H1 (cell line): ENCODE data around the gene SULT2B1. TPM values are rescaled to one million over a fixed set of nuclear protein-coding genes. Genes with fewer than 3 reads are reported as not detected.

Experiments used
- CTCF ChIA-PET: fragments of 300-600 bp; sonication (Branson Sonifier 250); formaldehyde crosslinking; loops from one replicate; lab custom pipeline; 2021; ENCODE audit not compliant: partially characterized antibody; lab: Charles Lee
- POLR2A ChIA-PET: fragments of 300-600 bp; sonication (Branson Sonifier 250); formaldehyde crosslinking; loops from one replicate; lab custom pipeline; 2021; ENCODE audit warnings: inconsistent platforms; ENCODE audit not compliant: partially characterized antibody; lab: Charles Lee
- DNase-seq, 2 experiments: peaks; one replicate each; pipeline versions ENCODE4 v3.0.0 to v3.0.0-alpha.2; 2010 to 2022; ENCODE audit warnings: low spot score in 2 of 2, low read depth in 1 of 2, mixed read lengths in 1 of 2
- FAIRE-seq: peaks from 2 replicates; lab custom pipeline; 2011; peaks lifted over from hg19 to GRCh38; lab: Jason Lieb, UNC
- H2AFZ ChIP-seq: 2 replicates; pipeline ENCODE4 v1.8.1; 2012; ENCODE audit warnings: low read length, inconsistent platforms
- H2AK5ac ChIP-seq: 2 replicates; pipeline ENCODE4 v1.6.1; 2013; ENCODE audit warnings: low read depth, low read length
- H2BK120ac ChIP-seq: replicated peaks from 2 replicates; pipeline ENCODE3; 2013; ENCODE audit warnings: low read depth, low read length, inconsistent platforms
- H2BK12ac ChIP-seq: 2 replicates; pipeline ENCODE4 v1.6.1; 2013; ENCODE audit warnings: low read depth, low read length
- H2BK15ac ChIP-seq: 2 replicates; pipeline ENCODE4 v1.6.1; 2013; ENCODE audit warnings: low read length
- H2BK20ac ChIP-seq: 2 replicates; pipeline ENCODE4 v1.6.1; 2013; ENCODE audit warnings: low read length
- H2BK5ac ChIP-seq: 2 replicates; pipeline ENCODE4 v1.6.1; 2013; ENCODE audit warnings: low read depth, low read length
- H3K14ac ChIP-seq: 2 replicates; pipeline ENCODE4 v1.6.1; 2013; ENCODE audit warnings: inconsistent platforms; ENCODE audit not compliant: insufficient read length
- H3K18ac ChIP-seq: 2 replicates; pipeline ENCODE4 v1.6.1; 2013; ENCODE audit warnings: low read length; ENCODE audit errors: extremely low read depth
- H3K23ac ChIP-seq: 2 replicates; pipeline ENCODE4 v1.6.1; 2013; ENCODE audit warnings: inconsistent platforms; ENCODE audit not compliant: insufficient read length
- H3K23me2 ChIP-seq: 2 replicates; pipeline ENCODE4 v1.6.1; 2013; ENCODE audit warnings: low read depth, low read length
- H3K27ac ChIP-seq: 2 replicates; pipeline ENCODE4 v1.6.1; 2011; ENCODE audit warnings: low read depth, low read length, inconsistent platforms
- H3K27me3 ChIP-seq, 4 experiments: replicated peaks in 1 of 4; 1 replicate in 1 of 4; 2 replicates in 3 of 4; pipeline versions ENCODE4 v1.6.1 to v1.8.1; 2011 to 2013; ENCODE audit warnings: low read length in 3 of 4, mild to moderate bottlenecking in 3 of 4, inconsistent platforms in 2 of 4, mixed read lengths in 2 of 4, moderate library complexity in 1 of 4; ENCODE audit not compliant: control insufficient read depth in 3 of 4, insufficient read depth in 3 of 4; ENCODE audit errors: extremely low read depth in 1 of 4
- H3K36me3 ChIP-seq, 4 experiments: 2 replicates each; pipeline versions ENCODE4 v1.6.1 to v1.8.1; 2011 to 2013; ENCODE audit warnings: mild to moderate bottlenecking in 4 of 4, low read length in 3 of 4, moderate library complexity in 2 of 4, control low read depth in 1 of 4, inconsistent platforms in 1 of 4; ENCODE audit not compliant: insufficient read depth in 4 of 4, control insufficient read depth in 2 of 4
- H3K4ac ChIP-seq: replicated peaks from 2 replicates; pipeline ENCODE3; 2013; ENCODE audit warnings: low read length, low read depth, mixed read lengths, inconsistent platforms; ENCODE audit not compliant: insufficient read length
- H3K4me1 ChIP-seq, 4 experiments: replicated peaks in 1 of 4; 1 replicate in 1 of 4; 2 replicates in 3 of 4; pipeline versions ENCODE4 v1.6.1 to v1.8.1; 2011 to 2013; ENCODE audit warnings: low read length in 3 of 4, inconsistent platforms in 2 of 4, mixed read lengths in 1 of 4; ENCODE audit not compliant: insufficient read depth in 4 of 4, control insufficient read depth in 3 of 4
- H3K4me2 ChIP-seq, 2 experiments: 2 replicates each; pipeline versions ENCODE4 v1.6.1 to v1.8.1; 2011 to 2013; ENCODE audit warnings: low read depth in 2 of 2, low read length in 2 of 2, control low read depth in 1 of 2, inconsistent platforms in 1 of 2, mild to moderate bottlenecking in 1 of 2; ENCODE audit not compliant: insufficient read depth in 1 of 2
- H3K4me3 ChIP-seq, 4 experiments: fragments of 200-600, 300-600 bp in 1 of 4; sonication (generic), shearing (Covaris generic), sonication (Bioruptor Twin) in 1 of 4; 2 replicates each; pipeline versions ENCODE4 v1.5.1 to v1.8.1; 2011 to 2016; ENCODE audit warnings: low read length in 4 of 4, low read depth in 3 of 4, control low read depth in 2 of 4, inconsistent platforms in 2 of 4, mild to moderate bottlenecking in 2 of 4, mixed read lengths in 1 of 4, moderate library complexity in 1 of 4; ENCODE audit not compliant: insufficient read depth in 2 of 4; ENCODE audit errors: extremely low read depth in 1 of 4
- H3K56ac ChIP-seq: replicated peaks from 2 replicates; pipeline ENCODE3; 2013; ENCODE audit warnings: low read depth, mild to moderate bottlenecking, mixed read lengths, low read length, inconsistent platforms; ENCODE audit not compliant: insufficient read length
- H3K79me1 ChIP-seq: 2 replicates; pipeline ENCODE4 v1.6.1; 2013; ENCODE audit warnings: low read depth, low read length, control low read depth
- H3K79me2 ChIP-seq, 2 experiments: 2 replicates each; pipeline versions ENCODE4 v1.6.1 to v1.8.1; 2012 to 2013; ENCODE audit warnings: low read length in 2 of 2, mild to moderate bottlenecking in 2 of 2, inconsistent platforms in 1 of 2; ENCODE audit not compliant: insufficient read depth in 2 of 2, control insufficient read depth in 1 of 2
- H3K9ac ChIP-seq, 4 experiments: replicated peaks in 1 of 4; 1 replicate in 1 of 4; 2 replicates in 3 of 4; pipeline versions ENCODE4 v1.6.1 to v1.8.1; 2011 to 2013; ENCODE audit warnings: low read depth in 3 of 4, low read length in 3 of 4, control low read depth in 2 of 4, mild to moderate bottlenecking in 2 of 4, moderate library complexity in 2 of 4, inconsistent platforms in 1 of 4; ENCODE audit errors: extremely low read depth in 1 of 4
- H3K9me3 ChIP-seq, 2 experiments: 2 replicates each; pipeline versions ENCODE4 v1.6.1 to v1.8.1; 2012 to 2013; ENCODE audit warnings: mild to moderate bottlenecking in 2 of 2, moderate library complexity in 2 of 2, control low read depth in 1 of 2, inconsistent platforms in 1 of 2, low read depth in 1 of 2, low read length in 1 of 2, mixed read lengths in 1 of 2; ENCODE audit not compliant: insufficient read depth in 2 of 2
- H4K20me1 ChIP-seq, 2 experiments: replicated peaks in 1 of 2; 2 replicates each; pipeline versions ENCODE3 to v1.8.1; 2011 to 2013; ENCODE audit warnings: inconsistent platforms in 2 of 2, low read length in 2 of 2, mild to moderate bottlenecking in 1 of 2; ENCODE audit not compliant: insufficient read depth in 2 of 2, control insufficient read depth in 1 of 2
- H4K5ac ChIP-seq: 2 replicates; pipeline ENCODE4 v1.6.1; 2013; ENCODE audit warnings: low read length, low read depth, mixed read lengths, inconsistent platforms; ENCODE audit not compliant: insufficient read length
- H4K8ac ChIP-seq: 2 replicates; pipeline ENCODE4 v1.8.0; 2013; ENCODE audit warnings: mild to moderate bottlenecking, moderate library complexity, low read length, inconsistent platforms; ENCODE audit not compliant: insufficient read depth; ENCODE audit errors: extremely low read depth
- H4K91ac ChIP-seq: replicated peaks from 2 replicates; pipeline ENCODE3; 2013; ENCODE audit warnings: low read length, mixed read lengths, inconsistent platforms; ENCODE audit not compliant: insufficient read length
- EZH2 ChIP-seq: fragments of 200-600 bp; sonication (generic); IDR thresholded peaks from 2 replicates; pipeline ENCODE4 v1.7.1; 2012; ENCODE audit warnings: low read depth, mild to moderate bottlenecking, moderate library complexity, low read length, inconsistent platforms; ENCODE audit not compliant: severe bottlenecking
- RAD21 ChIP-seq, 2 experiments: IDR thresholded peaks in 1 of 2; conservative IDR thresholded peaks in 1 of 2; 2 replicates each; pipeline ENCODE4 v1.6.1; 2011; ENCODE audit warnings: low read depth in 2 of 2, low read length in 2 of 2, improper control_type of control experiment in 1 of 2, inconsistent platforms in 1 of 2, mild to moderate bottlenecking in 1 of 2, moderate library complexity in 1 of 2
- WGBS, 2 experiments: shearing (Covaris generic) in 1 of 2; methylation state at CpG; one replicate each; pipeline versions ENCODE4 v1.1.6 to v1.1.7; 2013 to 2015; ENCODE audit warnings: low lambda C conversion rate in 2 of 2, mixed read lengths in 2 of 2, inconsistent platforms in 1 of 2, low coverage in 1 of 2, missing lambda C conversion rate in 1 of 2; ENCODE audit not compliant: insufficient replicate concordance in 2 of 2, insufficient coverage in 1 of 2, insufficient read length in 1 of 2; ENCODE audit errors: extremely low coverage in 1 of 2, missing lambda C conversion rate in 1 of 2; 5-methylcytosine and 5-hydroxymethylcytosine counted together
- polyA plus RNA-seq, 7 experiments: library from polyadenylated mRNA; depleted of rRNA in 3 of 7; stranded (reverse) in 5 of 7; unstranded in 2 of 7; fragments of >200 nt in 5 of 7; fragments of 200-250 nt in 2 of 7; gene quantifications; 1 replicate in 5 of 7; 2 replicates in 1 of 7; 4 replicates in 1 of 7; pipeline versions ENCODE4 v1.2.1 to v1.2.3, GENCODE V29; 2011 to 2013; ENCODE audit warnings: missing spikeins in 2 of 7, mixed read lengths in 2 of 7
- total RNA-seq: library from RNA; stranded (reverse); fragmentation: NEBNext Ultra II Directional; extraction: Animal tissue kit (Norgen Biotek cat#: 25700); gene quantifications from 2 replicates; pipeline ENCODE4 v1.2.1, GENCODE V29; 2021

SULT2B1 gene
- total and polyA plus RNA-seq, 2 of the 8 experiments (the other 6 are each of a cell fraction or from before 2014, with no cell fraction given): 1.5 to 2.6 TPM

- no peaks in the 10 kb centered on the region for H3K36me3 ChIP-seq
- H3K4ac ChIP-seq: no peak overlapping the region
- TF ChIP-seq EZH2 (peak; percentile 14), RAD21 (IDR thresholded peaks at IDR 0.05 in 1 of 2, conservative IDR thresholded peaks at IDR 0.05 in 1 of 2; ENCODE audit: low read depth in 2 of 2, low read length in 2 of 2) (no peak)
- ChIA-PET POLR2A (interaction anchor here (0.8 to 2.0 kb wide), 8 partner anchors 10 to 104 kb away, joined by 3 to 7 read pairs (median 5); partner anchors contain the start of gene SULT2B1), CTCF (interaction anchor here (1.0 to 1.7 kb wide), 2 partner anchors 73 to 75 kb away, joined by 3 to 15 read pairs; no protein-coding TSS in a partner anchor)
- H3K27ac ChIP-seq: no peak overlapping the region
- no peaks in the 10 kb centered on the region for H3K79me2 ChIP-seq
- DNase-seq (no peak), FAIRE-seq (no peak)
- no peak overlapping the region for H3K18ac ChIP-seq
- H3K79me1 ChIP-seq: no peaks in the 10 kb centered on the region
- peak overlapping the region; percentile 77; the same call in 1 of the 2 replicates for H2BK12ac ChIP-seq
- peak overlapping the region; percentile 77 to 91 for H3K4me2 ChIP-seq
- WGBS, 2 experiments: 72% methylated on average over 19 of the region's 19 CpGs; no CpG with 5 or more reads in 1 of the 2 experiments
- peaks cover 0 to 20% (median 10%) of the 10 kb centered on the region in 4 experiments; a peak in 5 of 7 replicates for H3K4me1 ChIP-seq
- H3K23me2 ChIP-seq: peaks cover 25% of the 10 kb centered on the region
- H3K23ac ChIP-seq: no peak overlapping the region
- peaks cover 0 to 12% (median 9%) of the 10 kb centered on the region in 4 experiments; a peak in 4 of 7 replicates for H3K27me3 ChIP-seq
- H2BK20ac ChIP-seq: peak overlapping the region; percentile 73
- peak overlapping the region; percentile 32 for H2BK15ac ChIP-seq
- H3K56ac ChIP-seq: no peak overlapping the region
- peak overlapping the region; percentile 13 for H4K91ac ChIP-seq
- H3K4me3 ChIP-seq: peak overlapping the region in 3 of 4 experiments; percentile 51 to 81 (median 76); a peak in 5 of 8 replicates
- H4K5ac ChIP-seq: no peak overlapping the region
- H4K8ac ChIP-seq: no peak overlapping the region
- H2BK120ac ChIP-seq: no peak overlapping the region
- no peaks in the 10 kb centered on the region for H3K9me3 ChIP-seq
- peaks cover 0 to 4% of the 10 kb centered on the region in 2 experiments for H4K20me1 ChIP-seq
- H2AK5ac ChIP-seq: peak overlapping the region; percentile 91
- no peak overlapping the region for H3K14ac ChIP-seq
- no peak overlapping the region for H2AFZ ChIP-seq
- H3K9ac ChIP-seq: no peak overlapping the region; a peak in 1 of 7 replicates
- 0 out of 2 replicates have a peak overlapping the region, but pooled peaks have one; percentile 1 for H2BK5ac ChIP-seq
Measured at GRCh38 chr19:48512504-48513288, 39.3 kb upstream of the SULT2B1 start.
